Dedifferentiated amniotic fluid mesenchymal stem cell (primary cell): ENCODE results near the gene TFB2M.
A peak's percentile ranks its signal among the peaks of the same experiment; 100 is the strongest.
"Not testable (repeated sequence)": the region's sequence is repeated elsewhere in the genome, so short reads cannot be mapped to it uniquely, and the experiment has no call there.

Experiments
- DNase-seq: peaks from one replicate; pipeline ENCODE4 v3.0.0-alpha.2; 2016; ENCODE audit errors: extremely low spot score

The TFB2M gene

GRCh38 chr1:246583056-246583440, 17.0 kb upstream of the TFB2M start:
- no peak for DNase-seq

- no peak for DNase-seq
Observed at GRCh38 chr1:246582301-246583055, 16.4 kb upstream of the TFB2M start.

- no peak for DNase-seq
Observed at GRCh38 chr1:246580497-246581370, 14.7 kb upstream of the TFB2M start.

- DNase-seq, result no peak
Observed at GRCh38 chr1:246579818-246580217, 13.8 kb upstream of the TFB2M start.

- no peak for DNase-seq
Observed at GRCh38 chr1:246577720-246578106, 11.7 kb upstream of the TFB2M start.

- no peak for DNase-seq
Observed at GRCh38 chr1:246577082-246577719, 11.1 kb upstream of the TFB2M start.

GRCh38 chr1:246576709-246577032, 10.6 kb upstream of the TFB2M start:
- no peak for DNase-seq

GRCh38 chr1:246573491-246573890, 7.4 kb upstream of the TFB2M start:
- no peak for DNase-seq

- no peak for DNase-seq
Observed at GRCh38 chr1:246572785-246573184, 6.7 kb upstream of the TFB2M start.

GRCh38 chr1:246571953-246572352, 5.9 kb upstream of the TFB2M start:
- no peak for DNase-seq

GRCh38 chr1:246571309-246571708, 5.2 kb upstream of the TFB2M start:
- not testable (repeated sequence) for DNase-seq

- DNase-seq, result no peak
Observed at GRCh38 chr1:246569248-246570238, 3.5 kb upstream of the TFB2M start.

- DNase-seq, result no peak
Observed at GRCh38 chr1:246567646-246568235, 1.7 kb upstream of the TFB2M start.

GRCh38 chr1:246566813-246567645, 968 bp upstream of the TFB2M start:
- peak; percentile 90 for DNase-seq

GRCh38 chr1:246565751-246566127, 322 bp downstream of the TFB2M start:
- DNase-seq, result no peak

- no peak for DNase-seq
Observed at GRCh38 chr1:246564839-246565750, 966 bp downstream of the TFB2M start.

GRCh38 chr1:246560833-246561232, 5.2 kb downstream of the TFB2M start:
- not testable (repeated sequence) for DNase-seq

- DNase-seq, result no peak
Observed at GRCh38 chr1:246559310-246559709, 6.8 kb downstream of the TFB2M start.

- DNase-seq, result no peak
Observed at GRCh38 chr1:246558041-246558440, 8.0 kb downstream of the TFB2M start.
